Esophagus squamous epithelium (tissue), 4 donors: Measurements from ENCODE around the gene SESN3.

Experiments used
- CTCF ChIP-seq, 6 experiments: fragments of 450-650 bp in 4 of 6; fragments of 200-600 bp in 2 of 6; sonication (generic) in 2 of 6; IDR thresholded peaks; one replicate each; pipeline ENCODE4 v1.5.1; 2016 to 2019; ENCODE audit warnings: antibody characterized with exemption in 6 of 6, mild to moderate bottlenecking in 4 of 6, moderate library complexity in 4 of 6
- POLR2A ChIP-seq, 4 donors: fragments of 450-650 bp; IDR thresholded peaks; one replicate each; pipeline ENCODE4 v1.6.1; 2017; ENCODE audit warnings: antibody characterized with exemption in 4 of 4, mild to moderate bottlenecking in 4 of 4, moderate library complexity in 3 of 4

GRCh38 chr11:95157824-95158223 is 73.2 kb downstream of the SESN3 start:
- TF ChIP-seq CTCF (IDR thresholded peaks at IDR 0.05) (no peak), POLR2A (IDR thresholded peaks at IDR 0.05) (no peak)
